Measurements from ENCODE around the gene TC2N. TPM values are rescaled to one million over a fixed set of nuclear protein-coding genes. Genes with fewer than 3 reads are reported as not detected.

TC2N gene
- total and polyA plus RNA-seq, 9 of the 15 experiments (the other 6 are each of a cell fraction or from before 2014, with no cell fraction given), result 2.0 to 12.5 (median 7.3) TPM

DNA sequence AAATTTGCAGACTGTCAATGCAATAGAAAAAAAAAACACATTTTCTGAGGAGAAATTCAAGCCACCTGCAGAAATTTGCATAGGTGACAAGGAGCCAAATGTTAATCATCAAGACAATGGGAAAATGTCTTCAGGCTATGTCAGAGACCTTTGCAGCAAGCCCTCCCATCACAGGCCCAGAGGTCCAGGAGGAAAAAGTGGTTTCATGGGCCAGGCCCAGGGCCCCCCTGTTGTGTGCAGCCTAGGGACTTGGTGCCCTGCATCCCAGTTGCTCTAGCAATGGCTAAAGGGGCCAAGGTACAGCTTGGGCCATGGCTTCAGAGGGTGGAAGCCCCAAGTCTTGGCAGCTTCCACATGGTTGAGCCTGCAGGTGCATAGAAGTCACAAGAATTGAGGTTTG lies 60.6 kb downstream of the TC2N start (continued):
- TF ChIP-seq MGA (IDR thresholded peaks at IDR 0.05) (no peak), STAG1 (CRISPR knock-in tag; IDR thresholded peaks at IDR 0.05; ENCODE audit: borderline replicate concordance) (no peak), HDAC8 (tag; IDR thresholded peaks at IDR 0.05) (no peak), KAT2B (IDR thresholded peaks at IDR 0.05; ENCODE audit: low read depth, low read length) (no peak), MIER1 (IDR thresholded peaks at IDR 0.05; ENCODE audit: low read depth) (no peak)
- TF ChIP-seq, protein P1, sequence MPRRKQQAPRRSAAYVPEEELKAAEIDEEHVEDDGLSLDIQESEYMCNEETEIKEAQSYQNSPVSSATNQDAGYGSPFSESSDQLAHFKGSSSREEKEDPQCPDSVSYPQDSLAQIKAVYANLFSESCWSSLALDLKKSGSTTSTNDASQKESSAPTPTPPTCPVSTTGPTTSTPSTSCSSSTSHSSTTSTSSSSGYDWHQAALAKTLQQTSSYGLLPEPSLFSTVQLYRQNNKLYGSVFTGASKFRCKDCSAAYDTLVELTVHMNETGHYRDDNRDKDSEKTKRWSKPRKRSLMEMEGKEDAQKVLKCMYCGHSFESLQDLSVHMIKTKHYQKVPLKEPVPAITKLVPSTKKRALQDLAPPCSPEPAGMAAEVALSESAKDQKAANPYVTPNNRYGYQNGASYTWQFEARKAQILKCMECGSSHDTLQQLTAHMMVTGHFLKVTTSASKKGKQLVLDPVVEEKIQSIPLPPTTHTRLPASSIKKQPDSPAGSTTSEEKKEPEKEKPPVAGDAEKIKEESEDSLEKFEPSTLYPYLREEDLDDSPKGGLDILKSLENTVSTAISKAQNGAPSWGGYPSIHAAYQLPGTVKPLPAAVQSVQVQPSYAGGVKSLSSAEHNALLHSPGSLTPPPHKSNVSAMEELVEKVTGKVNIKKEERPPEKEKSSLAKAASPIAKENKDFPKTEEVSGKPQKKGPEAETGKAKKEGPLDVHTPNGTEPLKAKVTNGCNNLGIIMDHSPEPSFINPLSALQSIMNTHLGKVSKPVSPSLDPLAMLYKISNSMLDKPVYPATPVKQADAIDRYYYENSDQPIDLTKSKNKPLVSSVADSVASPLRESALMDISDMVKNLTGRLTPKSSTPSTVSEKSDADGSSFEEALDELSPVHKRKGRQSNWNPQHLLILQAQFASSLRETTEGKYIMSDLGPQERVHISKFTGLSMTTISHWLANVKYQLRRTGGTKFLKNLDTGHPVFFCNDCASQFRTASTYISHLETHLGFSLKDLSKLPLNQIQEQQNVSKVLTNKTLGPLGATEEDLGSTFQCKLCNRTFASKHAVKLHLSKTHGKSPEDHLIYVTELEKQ (CRISPR knock-in tag; IDR thresholded peaks at IDR 0.05), result no peak
